Right lobe of liver (tissue), 6 donors: Measurements from ENCODE around the gene SLC15A3. TPM values are rescaled to one million over a fixed set of nuclear protein-coding genes. Genes with fewer than 3 reads are reported as not detected.

Experiments used
- ATAC-seq, 4 donors: fragments of 200-7000 bp; cut with Tn5 transposase; one replicate each; pipeline ENCODE4 v1.9.1; 2020; ENCODE audit warnings: mild to moderate bottlenecking in 4 of 4, moderate library complexity in 4 of 4
- DNase-seq, 3 donors: peaks; one replicate each; pipeline ENCODE4 v3.0.0-alpha.2; 2020
- H3K27ac ChIP-seq, 3 donors: fragments of 200-600 bp; one replicate each; pipeline ENCODE4 v1.8.0; 2022
- H3K27me3 ChIP-seq, 2 donors: fragments of 200-600 bp; one replicate each; pipeline ENCODE4 v1.8.0; 2022
- H3K36me3 ChIP-seq, 4 donors: fragments of 200-600 bp; sonication (generic) in 1 of 4; one replicate each; pipeline versions ENCODE4 v1.5.1 to v1.8.0; 2017 to 2022; ENCODE audit warnings: control low read depth in 1 of 4
- H3K4me1 ChIP-seq, 4 donors: fragments of 200-600 bp; sonication (generic) in 1 of 4; one replicate each; pipeline versions ENCODE4 v1.5.1 to v1.8.0; 2017 to 2022; ENCODE audit warnings: control low read depth in 1 of 4
- H3K4me3 ChIP-seq, 3 donors: fragments of 200-600 bp; one replicate each; pipeline ENCODE4 v1.8.0; 2022
- H3K9me3 ChIP-seq, 4 donors: fragments of 200-600 bp; sonication (generic) in 1 of 4; one replicate each; pipeline versions ENCODE4 v1.5.1 to v1.8.0; 2017 to 2022; ENCODE audit warnings: control low read depth in 1 of 4
- CTCF ChIP-seq, 4 donors: fragments of 200-600 bp in 3 of 4; fragments of 450-650 bp in 1 of 4; IDR thresholded peaks; one replicate each; pipeline versions ENCODE4 v1.5.1 to v1.8.0; 2016 to 2022; ENCODE audit warnings: antibody characterized with exemption in 4 of 4, mild to moderate bottlenecking in 2 of 4
- POLR2A ChIP-seq: fragments of 450-650 bp; IDR thresholded peaks from one replicate; pipeline ENCODE4 v1.6.1; 2017; ENCODE audit warnings: antibody characterized with exemption, mild to moderate bottlenecking
- WGBS: methylation state at CpG from one replicate; pipeline ENCODE4 v1.1.6; 2018; ENCODE audit warnings: low coverage, low lambda C conversion rate; ENCODE audit not compliant: insufficient coverage; ENCODE audit errors: missing lambda C conversion rate; 5-methylcytosine and 5-hydroxymethylcytosine counted together
- intact Hi-C, 2 donors: fragments of 100-400 bp; cut with DNase I; formaldehyde crosslinking; loops; one replicate each; pipeline versions ENCODE4 v1.11.2 to v1.14.1; 2022
- total RNA-seq, 6 experiments: library from RNA; depleted of rRNA in 2 of 6; stranded (reverse); fragments of >200 nt in 2 of 6; fragmentation: NEBNext Ultra II Directional in 3 of 6; extraction: Animal tissue kit (Norgen Biotek cat#: 25700) in 3 of 6; gene quantifications; one replicate each; pipeline versions ENCODE4 v1.1.0 to v1.2.4, GENCODE V29; 2016 to 2023
- donor health status: DM: no; HTN: yes; CAD: no.
- donor health status: DM: no; HTN: no; CAD: no.
- donor health status: DM: no; HTN: no; CAD: no.
- donor health status: DM: no; HTN: yes; CAD: no.
- donor health status: DM: no; HTN: yes; CAD: no.

Gene SLC15A3
- total RNA-seq, 6 experiments from 2014 or later: 7.2 to 22.2 (median 9.2) TPM

GRCh38 chr11:60994541-60995080, 42.6 kb upstream of the SLC15A3 start:
- intact Hi-C loops: no loop called here
- no peak for ATAC-seq
- 53% methylated on average over 7 of the region's 7 CpGs for WGBS

GRCh38 chr11:60993615-60994014, 41.6 kb upstream of the SLC15A3 start:
- Histone ChIP-seq H3K27me3 (no peaks in the 10 kb centered on the region), H3K27ac (no peak overlapping the region), H3K4me1 (no peaks in the 10 kb centered on the region), H3K36me3 (no peaks in the 10 kb centered on the region), H3K9me3 (no peaks in the 10 kb centered on the region), H3K4me3 (no peak overlapping the region)
- intact Hi-C loops: no loop called here
- TF ChIP-seq CTCF (IDR thresholded peaks at IDR 0.05) (no peak), POLR2A (no peak)
- 39% methylated on average over 6 of the region's 7 CpGs for WGBS
- ATAC-seq: no peak
- DNase-seq: no peak

More at GRCh38 chr11:60994541-60995080, 42.6 kb upstream of the SLC15A3 start:
- H3K36me3 ChIP-seq: no peaks in the 10 kb centered on the region
- H3K9me3 ChIP-seq: no peaks in the 10 kb centered on the region
- H3K27ac ChIP-seq: no peak overlapping the region
- no peak for TF ChIP-seq POLR2A
- TF ChIP-seq CTCF (IDR thresholded peaks at IDR 0.05): no peak
- H3K27me3 ChIP-seq: no peaks in the 10 kb centered on the region
- no peaks in the 10 kb centered on the region for H3K4me1 ChIP-seq
- no peak overlapping the region for H3K4me3 ChIP-seq
- peak in 1 of 3 donors; percentile 3 for DNase-seq

- Histone ChIP-seq H3K9me3 (no peaks in the 10 kb centered on the region), H3K4me1 (no peaks in the 10 kb centered on the region), H3K27me3 (no peaks in the 10 kb centered on the region), H3K4me3 (no peak overlapping the region), H3K27ac (no peak overlapping the region), H3K36me3 (no peaks in the 10 kb centered on the region)
- DNase-seq (no peak), ATAC-seq (no peak)
- WGBS: 26% methylated on average over 4 of the region's 5 CpGs
- intact Hi-C loops: no loop called here
- TF ChIP-seq POLR2A: no peak
- TF ChIP-seq CTCF (IDR thresholded peaks at IDR 0.05): no peak
These were observed 41.0 kb upstream of the SLC15A3 start for GRCh38 chr11:60992842-60993409.

DNA sequence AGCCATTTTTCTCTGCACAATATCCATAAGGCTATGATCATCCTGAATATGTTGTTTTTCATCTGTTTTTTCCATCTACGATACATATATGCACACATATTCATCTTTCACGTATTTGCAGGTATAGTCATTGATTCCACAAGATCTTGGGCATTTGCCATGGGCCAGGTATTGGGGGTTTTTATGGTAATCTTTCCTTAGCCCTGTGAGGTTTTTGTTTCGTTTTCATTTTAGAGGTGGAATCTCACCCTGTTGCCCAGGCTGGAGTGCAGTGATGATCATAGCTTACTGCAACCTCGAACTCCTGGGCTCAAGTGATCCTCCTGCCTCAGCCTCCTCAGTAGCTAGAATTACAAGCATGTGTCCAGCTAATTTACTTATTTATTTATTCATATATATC, 39.5 kb upstream of the SLC15A3 start:
- no peak for DNase-seq
- H3K27ac ChIP-seq: no peak overlapping the region
- H3K27me3 ChIP-seq: no peaks in the 10 kb centered on the region
- H3K36me3 ChIP-seq: no peaks in the 10 kb centered on the region
- H3K4me1 ChIP-seq: no peaks in the 10 kb centered on the region
- WGBS: 77% methylated on average over 4 of the region's 4 CpGs
- no peaks in the 10 kb centered on the region for H3K9me3 ChIP-seq
- TF ChIP-seq CTCF (IDR thresholded peaks at IDR 0.05): no peak
- TF ChIP-seq POLR2A: no peak
- intact Hi-C loops: no loop called here
- H3K4me3 ChIP-seq: no peak overlapping the region
- no peak for ATAC-seq
